Activated T-helper 1 cell treated with anti-CD3 and anti-CD28 coated beads, Interleukin-12 subunit alpha, Interleukin-12 subunit beta, Interleukin-2, Interleukin-4 antibody, amounts not matched to agents 30 ng/mL and 10 ng/mL and 1 ng/mL, durations not matched to agents 14 hours and 24 hours and 36 hours (primary cell): Measurements from ENCODE around the gene CYP8B1. TPM values are rescaled to one million over a fixed set of nuclear protein-coding genes. Genes with fewer than 3 reads are reported as not detected.
A peak's percentile ranks its signal among the peaks of the same experiment; 100 is the strongest.

Source experiments
- DNase-seq: peaks from one replicate; pipeline ENCODE4 v3.0.0; 2021; ENCODE audit warnings: low spot score
- H3K27ac Mint-ChIP-seq: one replicate; pipeline ENCODE4 v1.8.0; 2021; ENCODE audit warnings: mild to moderate bottlenecking, mixed read lengths
- H3K27me3 Mint-ChIP-seq: one replicate; pipeline ENCODE4 v1.8.0; 2022; ENCODE audit warnings: mild to moderate bottlenecking, moderate library complexity, mixed read lengths; ENCODE audit not compliant: insufficient read depth
- H3K36me3 Mint-ChIP-seq: one replicate; pipeline ENCODE4 v1.8.0; 2021; ENCODE audit warnings: low read depth, mixed read lengths
- H3K4me1 Mint-ChIP-seq: one replicate; pipeline ENCODE4 v1.8.0; 2021; ENCODE audit warnings: low read depth, mixed read lengths
- H3K4me3 Mint-ChIP-seq: one replicate; pipeline ENCODE4 v1.8.0; 2021; ENCODE audit warnings: mild to moderate bottlenecking, moderate library complexity, mixed read lengths
- H3K9me3 Mint-ChIP-seq: one replicate; pipeline ENCODE4 v1.8.0; 2021; ENCODE audit warnings: mixed read lengths
- intact Hi-C: fragments of 100-400 bp; cut with micrococcal nuclease; formaldehyde crosslinking; loops from one replicate; pipeline ENCODE4 v1.15.1; 2024
- total RNA-seq: library from RNA; stranded (reverse); gene quantifications from 2 replicates; pipeline ENCODE4 v1.2.3, GENCODE V29; 2022

The CYP8B1 gene
- total RNA-seq, 1 donor from 2014 or later, result not detected

GRCh38 chr3:42864321-42864950 lies 11.2 kb downstream of the CYP8B1 start:
- DNase-seq, result no peak
- H3K36me3 Mint-ChIP-seq, result no peaks in the 10 kb centered on the region
- H3K4me3 Mint-ChIP-seq, result no peak overlapping the region
- peaks cover 6% of the 10 kb centered on the region for H3K27me3 Mint-ChIP-seq
- H3K9me3 Mint-ChIP-seq, result no peaks in the 10 kb centered on the region
- intact Hi-C loops, result no loop called here
- no peak overlapping the region for H3K27ac Mint-ChIP-seq
- no peaks in the 10 kb centered on the region for H3K4me1 Mint-ChIP-seq

- Mint-ChIP-seq H3K36me3 (no peaks in the 10 kb centered on the region), H3K27me3 (peaks cover 2% of the 10 kb centered on the region), H3K4me3 (no peak overlapping the region), H3K4me1 (no peaks in the 10 kb centered on the region), H3K9me3 (no peaks in the 10 kb centered on the region), H3K27ac (no peak overlapping the region)
- DNase-seq, result no peak
- intact Hi-C loops, result no loop called here
Observed at GRCh38 chr3:42856544-42856943, 19.1 kb downstream of the CYP8B1 start.

DNA sequence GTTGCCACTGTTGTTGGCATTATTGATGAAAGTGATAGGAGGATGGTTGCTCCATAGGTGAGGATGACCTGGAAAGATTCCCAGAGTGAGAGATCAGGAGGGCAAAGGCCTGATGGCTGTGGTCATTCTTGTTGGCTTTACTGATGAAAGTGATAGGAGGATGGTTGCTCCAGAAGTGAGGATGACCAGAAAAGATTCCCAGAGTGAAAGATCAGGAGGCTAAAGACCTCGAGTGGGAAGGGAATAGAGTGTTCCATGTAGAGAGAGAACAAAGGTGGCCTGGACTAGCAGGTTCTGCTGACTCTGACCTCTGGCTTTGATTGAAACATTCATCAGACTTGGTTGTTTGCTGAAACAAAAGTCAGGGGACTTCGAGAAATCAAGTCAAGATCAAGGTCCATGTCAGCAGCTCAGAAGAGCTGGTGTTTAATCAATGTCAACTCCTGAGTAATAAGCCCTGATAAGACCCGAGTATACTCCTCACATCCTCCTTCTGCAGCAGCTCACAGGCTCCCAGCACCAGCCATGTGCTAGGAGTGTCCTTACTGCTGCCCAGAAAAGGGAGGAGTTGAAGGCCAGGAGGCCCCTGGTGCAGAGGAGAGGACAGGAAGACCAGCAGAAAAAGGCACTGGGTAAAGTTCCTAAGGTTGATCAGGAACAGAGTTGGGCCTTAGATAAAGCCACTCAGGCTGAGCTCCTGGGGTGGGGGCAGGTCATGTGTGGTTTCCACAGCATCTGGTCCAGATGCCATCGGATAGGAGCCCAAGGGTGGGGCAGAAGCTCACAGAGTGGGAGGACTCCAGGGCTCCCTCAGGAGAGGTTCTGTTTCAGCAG lies 19.9 kb downstream of the CYP8B1 start:
- DNase-seq, result no peak
- Mint-ChIP-seq H3K27me3 (peaks cover 2% of the 10 kb centered on the region), H3K9me3 (no peaks in the 10 kb centered on the region)

DNA sequence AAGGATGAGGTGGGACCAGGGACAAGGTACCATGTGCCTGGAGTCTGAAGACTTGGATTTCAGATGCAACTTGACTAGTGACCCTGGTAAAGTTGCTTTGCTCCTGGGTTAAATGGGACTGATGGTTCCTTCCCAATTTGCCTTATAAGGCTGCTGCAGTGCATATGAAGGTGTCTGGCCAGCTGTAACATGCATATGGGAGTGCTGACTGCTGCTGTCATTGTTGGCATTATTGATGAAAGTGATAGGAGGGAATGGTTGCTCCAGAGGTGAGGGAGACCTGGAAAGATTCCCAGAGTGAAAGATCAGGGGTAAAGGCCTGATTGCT lies 20.5 kb downstream of the CYP8B1 start:
- Mint-ChIP-seq H3K36me3 (no peaks in the 10 kb centered on the region), H3K4me3 (no peak overlapping the region), H3K27ac (no peak overlapping the region), H3K4me1 (no peaks in the 10 kb centered on the region), H3K27me3 (peaks cover 2% of the 10 kb centered on the region), H3K9me3 (no peaks in the 10 kb centered on the region)
- DNase-seq, result no peak
- intact Hi-C loops, result no loop called here

More for the DNA sequence above, 19.9 kb downstream of the CYP8B1 start:
- Mint-ChIP-seq H3K36me3 (no peaks in the 10 kb centered on the region), H3K4me3 (no peak overlapping the region), H3K4me1 (no peaks in the 10 kb centered on the region), H3K27ac (no peak overlapping the region)
- intact Hi-C loops, result no loop called here

GRCh38 chr3:42853739-42854302 lies 21.9 kb downstream of the CYP8B1 start:
- no peaks in the 10 kb centered on the region for H3K9me3 Mint-ChIP-seq
- peaks cover 2% of the 10 kb centered on the region for H3K27me3 Mint-ChIP-seq

DNA sequence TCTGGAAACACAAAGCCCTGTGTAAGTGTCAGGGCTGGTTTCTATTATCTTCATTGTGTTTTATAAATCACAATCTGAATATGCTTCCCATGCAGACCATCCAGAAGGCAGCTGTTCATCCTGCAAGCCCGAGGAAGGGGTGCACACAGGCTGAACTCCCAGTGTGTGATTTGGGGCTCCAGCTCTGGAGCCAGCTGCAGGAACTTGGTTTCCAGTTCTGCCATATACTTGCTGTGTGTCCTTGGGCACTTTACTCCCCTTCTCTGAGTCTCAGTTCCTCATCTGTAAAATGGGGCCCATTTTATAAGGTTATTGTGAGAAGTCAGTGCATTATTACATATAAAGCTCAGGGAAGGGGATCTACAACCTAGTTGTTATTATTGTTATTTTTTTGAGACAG lies 22.6 kb downstream of the CYP8B1 start:
- intact Hi-C loops, result no loop called here

More at GRCh38 chr3:42853739-42854302, 21.9 kb downstream of the CYP8B1 start:
- H3K4me3 Mint-ChIP-seq, result no peak overlapping the region
- H3K27ac Mint-ChIP-seq, result no peak overlapping the region
- DNase-seq, result no peak
- no peaks in the 10 kb centered on the region for H3K4me1 Mint-ChIP-seq
- no peaks in the 10 kb centered on the region for H3K36me3 Mint-ChIP-seq
- intact Hi-C loops, result no loop called here

DNA sequence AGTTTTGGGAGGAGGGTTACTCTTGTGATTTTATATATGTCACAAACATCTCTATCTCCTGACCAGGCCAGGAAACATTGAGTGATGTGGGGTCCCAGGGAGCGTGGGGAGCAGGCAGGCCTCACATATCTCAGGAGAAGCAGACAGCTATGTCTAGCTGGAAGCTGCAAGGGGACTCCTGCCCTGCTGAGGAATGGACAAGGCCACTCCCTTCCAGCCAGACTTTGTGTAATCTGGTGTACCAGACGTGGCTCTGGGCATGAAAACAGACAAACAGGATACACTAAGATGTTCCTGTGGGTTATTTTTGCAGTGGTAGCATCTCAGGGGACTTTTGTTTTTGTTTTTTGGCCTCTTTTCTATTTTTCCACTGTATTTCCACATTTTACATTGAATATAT lies 23.2 kb downstream of the CYP8B1 start:
- H3K27ac Mint-ChIP-seq, result no peak overlapping the region
- H3K4me3 Mint-ChIP-seq, result no peak overlapping the region
- peaks cover 5% of the 10 kb centered on the region for H3K4me1 Mint-ChIP-seq
- peaks cover 2% of the 10 kb centered on the region for H3K27me3 Mint-ChIP-seq
- intact Hi-C loops, result no loop called here
- no peaks in the 10 kb centered on the region for H3K9me3 Mint-ChIP-seq
- DNase-seq, result no peak
- H3K36me3 Mint-ChIP-seq, result no peaks in the 10 kb centered on the region

More for the DNA sequence above, 22.6 kb downstream of the CYP8B1 start:
- no peak overlapping the region for H3K4me3 Mint-ChIP-seq
- no peaks in the 10 kb centered on the region for H3K4me1 Mint-ChIP-seq
- no peaks in the 10 kb centered on the region for H3K36me3 Mint-ChIP-seq
- no peak for DNase-seq
- H3K9me3 Mint-ChIP-seq, result no peaks in the 10 kb centered on the region
- H3K27ac Mint-ChIP-seq, result no peak overlapping the region
- H3K27me3 Mint-ChIP-seq, result peaks cover 2% of the 10 kb centered on the region

DNA sequence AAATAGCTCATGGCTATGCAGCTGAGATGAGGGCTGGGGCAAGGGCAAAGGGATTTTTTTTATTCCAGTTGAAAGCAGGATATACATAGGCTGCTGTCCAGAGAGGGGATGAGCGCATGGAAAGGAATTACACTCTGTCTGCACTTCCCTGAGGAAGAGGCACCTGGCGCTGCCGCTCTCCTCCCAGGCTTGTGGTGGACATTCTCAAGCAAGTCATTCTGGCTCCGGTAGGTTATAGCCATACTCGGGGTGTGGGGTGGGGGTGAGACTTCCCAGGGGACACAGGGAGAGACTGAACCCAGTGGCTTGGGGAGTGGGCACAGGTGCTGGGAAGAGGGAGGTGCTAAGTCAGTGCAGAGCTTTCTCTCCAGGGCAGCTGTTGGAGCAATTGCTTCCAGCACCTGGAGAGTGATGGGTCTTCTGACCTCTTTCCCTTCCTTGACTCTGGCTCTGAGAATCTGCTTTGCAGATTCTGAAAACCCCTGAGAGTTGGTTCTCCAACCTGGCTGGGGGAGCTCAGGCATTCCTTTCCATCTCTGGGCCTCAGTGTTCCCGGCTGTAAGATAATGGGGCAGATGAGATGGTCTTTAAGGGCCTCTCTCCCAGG lies 24.3 kb downstream of the CYP8B1 start:
- H3K4me1 Mint-ChIP-seq, result peaks cover 15% of the 10 kb centered on the region
- H3K36me3 Mint-ChIP-seq, result no peaks in the 10 kb centered on the region
- H3K4me3 Mint-ChIP-seq, result no peak overlapping the region
- no peaks in the 10 kb centered on the region for H3K9me3 Mint-ChIP-seq
- H3K27me3 Mint-ChIP-seq, result peaks cover 2% of the 10 kb centered on the region
- no peak overlapping the region for H3K27ac Mint-ChIP-seq
- intact Hi-C loops, result no loop called here
- no peak for DNase-seq

DNA sequence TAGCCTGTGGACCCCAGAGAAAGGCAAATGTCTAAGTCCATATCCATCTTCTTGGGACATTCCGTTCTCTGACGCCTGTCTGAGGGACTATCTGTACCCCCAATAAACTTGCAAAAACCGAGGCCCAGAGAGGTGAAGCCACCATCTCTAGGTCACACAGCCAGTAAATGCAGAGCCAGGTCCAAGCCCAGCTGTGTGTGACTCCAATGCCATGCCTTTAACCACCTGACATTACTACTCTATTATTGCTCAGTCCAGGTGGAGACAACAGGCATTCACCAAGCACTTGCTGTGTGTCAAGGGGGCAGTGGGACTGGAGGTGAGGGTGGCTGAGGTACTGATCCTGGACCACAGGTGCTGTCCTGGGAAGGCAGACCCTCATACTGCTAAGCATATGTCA lies 25.4 kb downstream of the CYP8B1 start:
- H3K9me3 Mint-ChIP-seq, result no peaks in the 10 kb centered on the region
- H3K4me3 Mint-ChIP-seq, result no peak overlapping the region

DNA sequence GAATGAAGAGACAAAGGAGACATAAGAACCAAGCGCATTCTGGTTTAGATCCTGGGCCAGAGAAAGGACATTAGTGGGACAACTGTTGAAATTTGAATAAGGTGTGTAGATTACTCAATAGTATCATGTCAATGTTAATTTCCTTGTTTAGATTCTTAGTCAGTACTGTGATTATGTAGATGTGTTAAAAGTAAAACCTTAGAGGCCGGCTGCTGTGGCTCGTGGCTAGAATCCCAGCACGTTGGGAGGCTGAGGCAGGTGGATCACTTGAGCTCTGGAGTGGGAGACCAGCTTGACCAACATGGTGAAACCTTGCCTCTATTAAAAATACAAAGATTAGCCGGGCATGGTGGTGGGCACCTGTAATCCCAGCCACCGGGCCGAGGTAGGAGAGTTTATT lies 26.7 kb downstream of the CYP8B1 start:
- no peak overlapping the region for H3K27ac Mint-ChIP-seq
- H3K4me1 Mint-ChIP-seq, result peaks cover 15% of the 10 kb centered on the region

More for the DNA sequence above, 25.4 kb downstream of the CYP8B1 start:
- H3K27ac Mint-ChIP-seq, result no peak overlapping the region
- H3K36me3 Mint-ChIP-seq, result no peaks in the 10 kb centered on the region
- peaks cover 15% of the 10 kb centered on the region for H3K4me1 Mint-ChIP-seq
- no peak for DNase-seq
- H3K27me3 Mint-ChIP-seq, result peaks cover 2% of the 10 kb centered on the region
- intact Hi-C loops, result no loop called here

DNA sequence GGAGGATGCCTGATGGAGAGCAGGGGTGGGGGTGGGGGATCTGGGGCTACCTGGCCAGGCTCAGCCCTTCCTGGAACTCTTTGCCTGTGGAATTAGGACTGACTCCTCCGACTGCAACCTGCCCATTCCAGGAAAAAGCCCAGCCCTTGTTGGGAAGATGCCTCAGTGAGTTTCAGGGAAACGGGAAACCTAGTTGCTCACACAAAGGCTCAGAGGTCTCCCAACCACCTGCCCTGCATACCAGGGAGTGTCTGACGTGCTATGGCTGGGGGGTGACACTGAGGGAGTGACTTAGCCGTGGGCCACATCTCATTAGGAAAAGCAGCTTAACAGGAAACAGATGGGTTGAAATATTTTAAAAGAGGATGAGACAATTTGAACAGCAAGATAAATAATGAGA lies 27.9 kb downstream of the CYP8B1 start:
- no peaks in the 10 kb centered on the region for H3K9me3 Mint-ChIP-seq
- intact Hi-C loops, result no loop called here
- H3K4me3 Mint-ChIP-seq, result no peak overlapping the region
- peaks cover 15% of the 10 kb centered on the region for H3K4me1 Mint-ChIP-seq
- H3K36me3 Mint-ChIP-seq, result no peaks in the 10 kb centered on the region
- no peaks in the 10 kb centered on the region for H3K27me3 Mint-ChIP-seq
- DNase-seq, result no peak
- H3K27ac Mint-ChIP-seq, result no peak overlapping the region

More for the DNA sequence above, 26.7 kb downstream of the CYP8B1 start:
- intact Hi-C loops, result no loop called here
- no peak for DNase-seq
- H3K36me3 Mint-ChIP-seq, result no peaks in the 10 kb centered on the region
- no peak overlapping the region for H3K4me3 Mint-ChIP-seq
- H3K9me3 Mint-ChIP-seq, result no peaks in the 10 kb centered on the region
- H3K27me3 Mint-ChIP-seq, result no peaks in the 10 kb centered on the region

DNA sequence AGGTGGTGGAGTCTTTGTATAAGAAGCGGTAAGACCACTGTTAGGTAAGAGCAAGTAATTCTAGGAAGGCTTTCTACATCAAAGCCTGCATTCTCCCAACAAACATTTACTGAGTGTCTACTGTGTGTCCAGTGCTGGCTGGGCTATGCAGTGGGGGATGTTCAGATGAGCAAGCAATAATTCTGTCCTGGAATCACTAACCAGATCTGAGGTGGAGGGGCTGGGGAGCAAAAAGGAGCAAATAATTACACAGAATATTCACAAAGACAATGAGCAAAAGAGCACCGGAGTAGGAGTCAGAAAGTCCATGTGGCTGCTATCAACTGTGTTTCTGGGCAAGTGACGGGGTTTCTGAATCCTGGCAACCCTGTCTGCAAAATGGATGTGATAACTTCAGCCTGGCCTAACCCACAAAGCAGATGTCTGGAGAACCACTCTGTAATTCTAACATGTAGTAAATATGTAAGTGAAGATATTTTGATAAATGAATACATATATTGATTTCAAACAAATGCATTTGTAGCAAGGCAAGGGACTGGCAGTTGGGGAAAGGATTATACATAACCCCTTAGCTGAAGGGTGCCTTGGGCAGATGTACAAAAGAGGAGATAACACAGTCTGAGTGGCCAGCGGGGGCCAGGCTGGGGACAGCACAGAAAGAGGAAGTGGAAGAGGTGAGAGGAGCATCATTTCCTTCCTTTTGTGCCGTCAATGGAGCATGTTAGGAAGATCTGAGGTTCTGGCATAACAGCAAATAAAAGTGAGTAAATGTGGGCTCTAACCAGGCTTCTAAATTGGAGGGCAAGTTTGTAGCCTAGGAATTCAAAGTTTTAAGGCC lies 28.8 kb downstream of the CYP8B1 start:
- intact Hi-C loops, result no loop called here
- Mint-ChIP-seq H3K9me3 (no peaks in the 10 kb centered on the region), H3K4me1 (peaks cover 15% of the 10 kb centered on the region), H3K27me3 (no peaks in the 10 kb centered on the region), H3K4me3 (peak overlapping the region; percentile 63), H3K36me3 (no peaks in the 10 kb centered on the region), H3K27ac (peak overlapping the region; percentile 75)
- no peak for DNase-seq
